Measurements from ENCODE around the gene RYR3. TPM values are rescaled to one million over a fixed set of nuclear protein-coding genes. Genes with fewer than 3 reads are reported as not detected.

RYR3 gene
- total and polyA plus RNA-seq, 2 donors (not counting 1 experiment from before 2014, with no cell fraction given), result 0.17 TPM; not detected in 1

GRCh38 chr15:33539825-33540573 is 229.2 kb downstream of the RYR3 start:
- DNase-seq (ENCODE audit: low read depth in 2 of 2), result no peak
- H3K9me3 ChIP-seq (ENCODE audit: control insufficient read depth, insufficient read depth, low read depth, low read length), result no peaks in the 10 kb centered on the region
- no peaks in the 10 kb centered on the region for H3K27me3 ChIP-seq (ENCODE audit: control insufficient read depth, insufficient read depth, low read length)
- H3K9ac ChIP-seq (ENCODE audit: insufficient read depth, low read length), result no peak overlapping the region
- no peak overlapping the region for H3K27ac ChIP-seq (ENCODE audit: insufficient read depth, low read length)
- H3K4me2 ChIP-seq (ENCODE audit: extremely low read depth, insufficient read depth, low read length), result no peak overlapping the region
- no peaks in the 10 kb centered on the region for H3K79me2 ChIP-seq (ENCODE audit: control insufficient read depth, insufficient read depth, low read length)
- no peaks in the 10 kb centered on the region for H4K20me1 ChIP-seq (ENCODE audit: control insufficient read depth, extremely low read depth, insufficient read depth, low read length)
- no peak overlapping the region for H2AFZ ChIP-seq (ENCODE audit: low read length)
- H3K4me1 ChIP-seq (ENCODE audit: control insufficient read depth, extremely low read depth, insufficient read depth, low read length), result no peaks in the 10 kb centered on the region
- TF ChIP-seq EZH2 (IDR thresholded peaks at IDR 0.05; ENCODE audit: low read length, missing control alignments) (no peak), CTCF (conservative IDR thresholded peaks at IDR 0.05 in 1 of 2, IDR thresholded peaks at IDR 0.05 in 1 of 2; ENCODE audit: low read depth in 1 of 2, low read length in 2 of 2) (no peak)
- no peak overlapping the region for H3K4me3 ChIP-seq (replicated peaks in 1 of 4; ENCODE audit: control extremely low read depth in 1 of 4, insufficient read depth in 1 of 4, low read depth in 3 of 4, low read length in 4 of 4)
- no peaks in the 10 kb centered on the region for H3K36me3 ChIP-seq (ENCODE audit: control insufficient read depth, insufficient read depth, low read length)

DNA sequence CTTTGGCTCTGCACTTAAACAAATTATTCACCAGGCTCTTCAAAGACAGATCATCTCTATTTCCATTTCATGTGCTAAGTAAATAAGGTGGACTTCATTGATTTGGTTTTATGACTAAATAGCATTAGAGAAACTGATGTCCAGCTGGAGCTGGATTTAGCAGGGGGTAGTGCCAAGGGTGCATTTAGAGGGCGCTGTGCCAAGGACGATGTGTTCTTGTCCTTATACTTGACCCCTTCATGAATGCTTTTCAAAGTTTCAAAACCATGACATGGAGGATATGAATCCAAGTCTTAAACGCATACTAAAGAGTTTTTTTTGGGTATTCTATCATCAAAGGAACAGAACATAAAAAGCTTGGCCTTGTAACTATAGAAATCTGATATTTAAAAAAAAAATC is 233.2 kb downstream of the RYR3 start:
- no peak overlapping the region for H3K9ac ChIP-seq (ENCODE audit: insufficient read depth, low read length)
- no peak overlapping the region for H2AFZ ChIP-seq (ENCODE audit: low read length)
- no peak overlapping the region for H3K4me2 ChIP-seq (ENCODE audit: extremely low read depth, insufficient read depth, low read length)
- H3K27me3 ChIP-seq (ENCODE audit: control insufficient read depth, insufficient read depth, low read length), result no peaks in the 10 kb centered on the region
- H3K4me1 ChIP-seq (ENCODE audit: control insufficient read depth, extremely low read depth, insufficient read depth, low read length), result no peaks in the 10 kb centered on the region
- H3K27ac ChIP-seq (ENCODE audit: insufficient read depth, low read length), result no peak overlapping the region
- no peak for DNase-seq (ENCODE audit: low read depth in 2 of 2)
- no peaks in the 10 kb centered on the region for H3K36me3 ChIP-seq (ENCODE audit: control insufficient read depth, insufficient read depth, low read length)
- TF ChIP-seq EZH2 (IDR thresholded peaks at IDR 0.05; ENCODE audit: low read length, missing control alignments), result no peak
- no peak for TF ChIP-seq CTCF (conservative IDR thresholded peaks at IDR 0.05 in 1 of 2, IDR thresholded peaks at IDR 0.05 in 1 of 2; ENCODE audit: low read depth in 1 of 2, low read length in 2 of 2)
- H3K9me3 ChIP-seq (ENCODE audit: control insufficient read depth, insufficient read depth, low read depth, low read length), result no peaks in the 10 kb centered on the region
- no peaks in the 10 kb centered on the region for H4K20me1 ChIP-seq (ENCODE audit: control insufficient read depth, extremely low read depth, insufficient read depth, low read length)
- H3K79me2 ChIP-seq (ENCODE audit: control insufficient read depth, insufficient read depth, low read length), result no peaks in the 10 kb centered on the region
- no peak overlapping the region for H3K4me3 ChIP-seq (replicated peaks in 1 of 4; ENCODE audit: control extremely low read depth in 1 of 4, insufficient read depth in 1 of 4, low read depth in 3 of 4, low read length in 4 of 4)

DNA sequence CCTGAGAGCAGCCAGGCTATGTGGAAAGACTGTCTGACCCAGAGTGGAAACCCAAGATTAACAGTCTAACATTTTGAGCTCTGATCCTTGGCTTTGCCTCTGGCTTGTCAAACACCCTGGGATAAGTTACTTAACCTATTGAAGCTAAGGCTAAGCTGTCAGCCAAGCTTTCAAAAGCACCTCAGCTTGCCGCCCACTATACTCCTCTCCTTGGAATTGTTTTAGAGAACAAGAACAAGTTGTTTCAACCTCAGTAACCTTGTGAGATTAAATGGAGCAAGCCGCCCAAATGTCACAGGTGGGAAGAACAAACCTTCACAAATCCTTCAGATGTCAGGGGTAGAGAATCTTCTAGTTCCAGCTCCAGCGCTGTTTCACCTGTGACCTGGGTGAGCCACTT is 235.1 kb downstream of the RYR3 start:
- no peaks in the 10 kb centered on the region for H3K9me3 ChIP-seq (ENCODE audit: control insufficient read depth, insufficient read depth, low read depth, low read length)
- no peaks in the 10 kb centered on the region for H4K20me1 ChIP-seq (ENCODE audit: control insufficient read depth, extremely low read depth, insufficient read depth, low read length)
- DNase-seq (ENCODE audit: low read depth in 2 of 2), result no peak
- no peak for TF ChIP-seq CTCF (conservative IDR thresholded peaks at IDR 0.05 in 1 of 2, IDR thresholded peaks at IDR 0.05 in 1 of 2; ENCODE audit: low read depth in 1 of 2, low read length in 2 of 2)
- TF ChIP-seq EZH2 (IDR thresholded peaks at IDR 0.05; ENCODE audit: low read length, missing control alignments), result no peak
- no peak overlapping the region for H3K27ac ChIP-seq (ENCODE audit: insufficient read depth, low read length)
- H3K4me2 ChIP-seq (ENCODE audit: extremely low read depth, insufficient read depth, low read length), result no peak overlapping the region
- no peak overlapping the region for H2AFZ ChIP-seq (ENCODE audit: low read length)
- no peaks in the 10 kb centered on the region for H3K36me3 ChIP-seq (ENCODE audit: control insufficient read depth, insufficient read depth, low read length)
- no peaks in the 10 kb centered on the region for H3K27me3 ChIP-seq (ENCODE audit: control insufficient read depth, insufficient read depth, low read length)
- H3K4me1 ChIP-seq (ENCODE audit: control insufficient read depth, extremely low read depth, insufficient read depth, low read length), result no peaks in the 10 kb centered on the region
- no peak overlapping the region for H3K9ac ChIP-seq (ENCODE audit: insufficient read depth, low read length)
- no peaks in the 10 kb centered on the region for H3K79me2 ChIP-seq (ENCODE audit: control insufficient read depth, insufficient read depth, low read length)
- H3K4me3 ChIP-seq (replicated peaks in 1 of 4; ENCODE audit: control extremely low read depth in 1 of 4, insufficient read depth in 1 of 4, low read depth in 3 of 4, low read length in 4 of 4), result no peak overlapping the region
